Dedifferentiated amniotic fluid mesenchymal stem cell (primary cell): ENCODE results near the gene IPO7.

ENCODE experiments used
- DNase-seq: peaks from one replicate; pipeline ENCODE4 v3.0.0-alpha.2; 2016; ENCODE audit errors: extremely low spot score

The IPO7 gene

GRCh38 chr11:9490376-9490775 is 105.9 kb downstream of the IPO7 start:
- no peak for DNase-seq

DNA sequence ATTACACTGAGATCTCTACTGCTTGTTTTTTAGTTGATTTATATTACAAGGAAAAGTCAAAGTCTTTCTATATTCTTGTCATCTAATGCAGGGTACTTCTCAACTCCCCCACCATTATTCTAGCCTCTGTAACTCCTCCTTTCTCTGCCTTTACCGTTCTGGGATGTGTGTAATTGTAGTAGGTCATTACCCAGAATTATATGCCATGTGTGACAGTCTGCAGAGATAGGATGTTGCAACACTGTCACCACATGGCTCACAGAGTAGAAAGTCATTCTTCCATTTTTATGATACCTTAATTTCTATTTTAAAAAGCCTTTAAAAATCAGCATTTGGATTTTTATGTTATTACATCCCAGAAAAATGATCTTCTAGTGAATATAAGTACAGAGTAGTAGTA is 109.0 kb downstream of the IPO7 start:
- no peak for DNase-seq

- no peak for DNase-seq
These were observed 109.9 kb downstream of the IPO7 start for GRCh38 chr11:9494316-9494715.

DNA sequence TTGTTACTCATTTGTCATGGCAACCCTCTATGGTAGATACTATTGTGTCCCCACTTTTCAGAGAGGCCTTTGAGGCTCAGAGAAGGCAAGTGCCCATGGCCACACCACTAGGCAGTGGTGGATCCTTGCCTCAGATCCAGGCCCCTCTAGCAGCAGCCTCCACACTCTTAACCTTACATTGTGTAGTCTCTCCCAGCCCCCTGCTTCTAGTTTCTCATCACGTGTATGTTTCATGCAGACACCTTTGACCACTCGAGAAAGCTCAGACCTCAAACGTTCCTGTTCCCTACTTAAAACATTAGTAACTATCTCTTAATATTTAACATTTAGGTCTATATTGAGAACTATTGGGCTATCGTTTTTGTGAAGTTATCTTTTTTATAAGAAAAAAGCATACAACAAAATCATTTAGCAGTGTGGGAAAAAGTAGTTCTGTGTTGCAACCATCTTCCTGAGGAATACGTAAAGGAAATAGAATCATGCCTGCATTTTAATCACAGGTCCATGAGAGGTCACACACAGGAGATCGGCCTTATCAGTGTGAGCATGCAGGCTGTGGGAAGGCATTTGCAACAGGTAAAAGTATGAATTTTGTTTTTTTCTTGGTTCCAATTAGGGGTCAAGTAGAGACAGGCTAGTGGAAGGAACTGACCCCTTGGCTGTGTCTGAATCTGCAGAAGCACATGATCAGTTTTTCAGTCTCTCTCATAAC is 111.5 kb downstream of the IPO7 start:
- no peak for DNase-seq
